GM19351 (cell line): ENCODE results near the gene ABCB8.
"Not testable (repeated sequence)": the region's sequence is repeated elsewhere in the genome, so short reads cannot be mapped to it uniquely, and the experiment has no call there.

ENCODE experiments used
- ATAC-seq: cut with Tn5 transposase; IDR thresholded peaks from one replicate; pipeline ENCODE4 v1.9.1; 2021; ENCODE audit warnings: mild to moderate bottlenecking, moderate library complexity; ENCODE audit not compliant: unreplicated experiment

Gene ABCB8

GRCh38 chr7:151013733-151014497, 14.3 kb upstream of the ABCB8 start:
- ATAC-seq, result peak; percentile 41

GRCh38 chr7:151014950-151015349, 13.3 kb upstream of the ABCB8 start:
- ATAC-seq, result no peak

- ATAC-seq, result no peak
Observed at GRCh38 chr7:151015967-151016366, 12.3 kb upstream of the ABCB8 start.

- ATAC-seq, result no peak
Observed at GRCh38 chr7:151016505-151016904, 11.7 kb upstream of the ABCB8 start.

- ATAC-seq, result no peak
Observed at GRCh38 chr7:151016942-151017341, 11.3 kb upstream of the ABCB8 start.

- ATAC-seq, result no peak
Observed at GRCh38 chr7:151017370-151017952, 10.8 kb upstream of the ABCB8 start.

GRCh38 chr7:151017953-151018420, 10.3 kb upstream of the ABCB8 start:
- no peak for ATAC-seq

GRCh38 chr7:151018421-151019129, 9.7 kb upstream of the ABCB8 start:
- ATAC-seq, result no peak

GRCh38 chr7:151019130-151019447, 9.2 kb upstream of the ABCB8 start:
- no peak for ATAC-seq

GRCh38 chr7:151020231-151020630, 8.0 kb upstream of the ABCB8 start:
- no peak for ATAC-seq

- no peak for ATAC-seq
Observed at GRCh38 chr7:151023232-151023631, 5.0 kb upstream of the ABCB8 start.

- no peak for ATAC-seq
Observed at GRCh38 chr7:151024435-151025056, 3.7 kb upstream of the ABCB8 start, which contains the start of gene ATG9B. TSS of gene ATG9B (minus strand) at chr7:151024494. CDS start at chr7:151024423, 71 bp downstream.

- ATAC-seq, result no peak
Observed at GRCh38 chr7:151025924-151026671, 2.2 kb upstream of the ABCB8 start.

- ATAC-seq, result not testable (repeated sequence)
Observed at GRCh38 chr7:151026771-151027727, 1.2 kb upstream of the ABCB8 start.

GRCh38 chr7:151027728-151028130, 521 bp upstream of the ABCB8 start:
- ATAC-seq, result peak; percentile 1

GRCh38 chr7:151028948-151029501, 775 bp downstream of the ABCB8 start:
- ATAC-seq, result no peak

- ATAC-seq, result no peak
Observed at GRCh38 chr7:151031011-151031410, 2.8 kb downstream of the ABCB8 start.

GRCh38 chr7:151032936-151033863, 5.0 kb downstream of the ABCB8 start:
- no peak for ATAC-seq
